ENCODE data around the gene S100P. TPM values are rescaled to one million over a fixed set of nuclear protein-coding genes. Genes with fewer than 3 reads are reported as not detected.
A peak's percentile ranks its signal among the peaks of the same experiment; 100 is the strongest.

The S100P gene
- total and polyA plus RNA-seq, 3 experiments from 2014 or later = 1.0 to 1.7 (median 1.2) TPM

DNA sequence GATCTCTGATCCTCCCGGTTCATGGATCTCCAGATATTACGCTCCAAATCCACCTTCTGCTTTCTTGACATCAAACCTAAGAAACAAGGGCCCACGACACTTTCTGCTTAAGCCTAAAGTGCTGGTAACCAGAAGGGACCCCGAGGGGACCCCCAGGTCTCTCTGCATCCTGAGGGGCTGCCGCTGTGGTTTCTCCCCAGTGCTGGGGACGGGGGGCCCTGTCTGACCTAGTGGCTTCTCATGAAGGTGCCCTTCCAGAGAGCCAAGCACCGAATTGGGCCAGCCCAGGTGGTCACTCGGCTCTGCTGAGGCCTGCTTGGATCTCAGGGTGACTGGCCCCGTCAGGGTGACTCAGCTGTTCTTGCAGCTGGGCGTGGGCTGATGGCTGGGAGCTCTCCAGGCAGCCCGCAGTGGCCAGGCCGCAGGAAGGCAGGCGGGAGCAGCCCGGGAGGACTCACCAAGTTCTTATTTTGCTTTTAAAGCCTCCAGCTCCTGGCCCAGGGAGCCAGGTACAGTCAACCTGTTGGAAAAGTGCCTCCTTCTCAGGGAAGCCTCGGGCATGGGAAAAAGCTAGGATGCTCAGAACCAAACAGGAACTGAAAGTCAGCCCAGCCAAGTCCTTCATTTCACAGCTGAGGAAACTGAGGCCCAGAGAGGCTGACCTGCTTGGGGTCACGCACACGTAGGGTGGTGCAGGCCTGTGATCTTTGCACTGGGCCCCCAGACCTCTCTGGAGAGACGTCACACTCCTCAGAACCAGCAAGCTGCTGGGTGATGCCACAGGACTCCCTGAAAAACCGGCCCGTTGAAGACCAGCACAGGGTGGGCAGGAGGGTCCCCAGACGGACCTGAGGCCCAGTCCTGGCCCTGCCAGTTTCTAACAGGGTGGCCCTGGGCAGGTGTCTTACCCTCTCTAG is 39.0 kb downstream of the S100P start:
- Histone ChIP-seq H3K27ac (ENCODE audit: low read depth, low read length) (peak overlapping the region; percentile 83), H3K9me3 (ENCODE audit: low read length) (no peaks in the 10 kb centered on the region), H3K4me3 (ENCODE audit: low read length) (no peak overlapping the region), H3K4me1 (ENCODE audit: insufficient read depth, low read length) (peaks cover 5% of the 10 kb centered on the region), H3K27me3 (ENCODE audit: insufficient read depth, low read length, poor library complexity, severe bottlenecking) (no peaks in the 10 kb centered on the region), H3K36me3 (ENCODE audit: insufficient read depth, low read length) (no peaks in the 10 kb centered on the region)
- POLR2A ChIA-PET = no interaction called here
- no peaks in the 10 kb centered on the region for H3K36me3 Mint-ChIP-seq
- no peak for DNase-seq
- H3K27ac Mint-ChIP-seq = no peak overlapping the region
- peaks cover 0 to 8% of the 10 kb centered on the region in 2 donors for H3K27me3 Mint-ChIP-seq
- no peaks in the 10 kb centered on the region for H3K9me3 Mint-ChIP-seq
- CTCF ChIA-PET = no interaction called here
- H3K4me3 Mint-ChIP-seq = no peak overlapping the region
- H3K4me1 Mint-ChIP-seq = peaks cover 0 to 6% (median 2%) of the 10 kb centered on the region in 3 donors

DNA sequence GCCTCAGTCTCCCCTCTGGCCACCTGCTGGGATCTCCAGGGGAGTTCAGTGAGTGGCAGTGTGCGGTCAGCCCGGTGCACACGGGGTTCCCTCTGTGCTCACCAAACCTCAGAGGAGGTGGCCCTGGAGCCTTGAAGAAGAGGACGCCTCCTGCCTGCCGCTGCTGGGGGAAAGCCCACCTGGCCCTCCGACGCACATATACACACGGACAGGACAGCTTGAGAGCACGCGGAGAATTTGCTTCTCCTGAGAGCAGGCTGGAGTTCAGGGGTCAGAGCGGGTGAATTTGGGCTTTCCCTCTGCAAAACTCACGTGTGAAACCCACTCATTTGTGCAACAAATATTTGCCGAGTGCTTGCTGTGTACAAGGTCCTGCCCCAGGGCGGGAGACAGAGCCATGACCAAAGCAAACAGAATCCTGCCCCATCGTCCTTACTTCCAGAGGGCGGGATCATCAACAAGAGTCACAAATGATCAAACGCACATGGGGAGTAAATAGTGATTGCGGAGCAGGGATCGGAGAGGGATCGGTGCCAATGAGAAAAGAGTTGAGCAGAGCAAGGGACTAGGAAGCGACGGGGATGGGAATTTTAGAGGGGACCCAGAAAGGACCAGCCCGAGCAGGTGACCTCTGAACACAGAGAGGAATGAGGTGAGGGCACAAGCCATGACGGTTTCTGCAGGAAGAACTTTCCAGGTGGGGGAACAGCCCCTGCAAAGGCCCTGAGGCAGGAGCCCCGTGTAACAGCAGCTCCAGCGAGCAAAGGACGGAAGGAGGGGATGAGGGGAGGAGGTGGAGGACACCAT is 39.9 kb downstream of the S100P start:
- Mint-ChIP-seq H3K4me3 (no peak overlapping the region), H3K9me3 (no peaks in the 10 kb centered on the region), H3K4me1 (no peaks in the 10 kb centered on the region), H3K27ac (peak overlapping the region in 1 of 8 donors; percentile 28), H3K27me3 (peaks cover 0 to 8% of the 10 kb centered on the region in 2 donors), H3K36me3 (no peaks in the 10 kb centered on the region)
- Histone ChIP-seq H3K27ac (ENCODE audit: low read depth, low read length) (peak overlapping the region; percentile 83), H3K36me3 (ENCODE audit: insufficient read depth, low read length) (no peaks in the 10 kb centered on the region), H3K4me3 (ENCODE audit: low read length) (no peak overlapping the region), H3K9me3 (ENCODE audit: low read length) (no peaks in the 10 kb centered on the region), H3K27me3 (ENCODE audit: insufficient read depth, low read length, poor library complexity, severe bottlenecking) (no peaks in the 10 kb centered on the region), H3K4me1 (ENCODE audit: insufficient read depth, low read length) (no peaks in the 10 kb centered on the region)
- CTCF ChIA-PET = no interaction called here
- DNase-seq = no peak
- POLR2A ChIA-PET = no interaction called here

DNA sequence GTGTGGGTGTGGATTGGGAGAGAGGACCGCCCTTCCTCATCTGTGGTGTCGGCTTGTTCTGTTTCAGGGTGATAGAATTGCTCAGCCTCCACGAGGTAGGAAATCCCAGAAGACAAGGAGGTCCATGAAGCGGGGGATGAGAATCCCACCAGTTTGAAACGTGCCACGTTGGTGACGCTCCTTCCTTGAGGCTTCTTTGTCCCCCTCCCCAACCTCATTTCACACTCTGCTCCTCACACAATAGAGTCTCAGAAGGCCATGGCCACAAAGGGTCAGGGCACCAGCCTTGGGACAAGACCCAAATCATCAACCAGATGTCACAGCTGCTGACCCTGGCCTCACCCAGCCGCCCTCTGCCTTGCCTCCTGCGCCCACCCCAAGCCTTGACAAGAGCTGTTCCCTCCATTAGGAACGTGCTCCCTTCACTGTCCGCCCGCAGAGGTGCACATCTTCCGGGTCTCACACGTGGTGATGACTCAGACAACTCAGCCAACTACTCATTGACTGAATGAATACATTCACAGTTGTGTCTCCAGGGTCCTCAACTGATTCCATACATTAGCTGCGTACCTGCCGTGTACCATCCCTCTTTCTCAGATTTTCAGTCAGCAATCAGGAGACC is 40.6 kb downstream of the S100P start:
- no peak overlapping the region for H3K4me3 Mint-ChIP-seq
- H3K4me1 ChIP-seq (ENCODE audit: insufficient read depth, low read length) = no peaks in the 10 kb centered on the region
- no peaks in the 10 kb centered on the region for H3K36me3 ChIP-seq (ENCODE audit: insufficient read depth, low read length)
- H3K4me3 ChIP-seq (ENCODE audit: low read length) = no peak overlapping the region
- DNase-seq = no peak
- peak overlapping the region; percentile 83 for H3K27ac ChIP-seq (ENCODE audit: low read depth, low read length)
- H3K36me3 Mint-ChIP-seq = no peaks in the 10 kb centered on the region
- POLR2A ChIA-PET = interaction anchor here (0.7 kb wide), 1 partner anchor 119 kb away, joined by 3 read pairs; no protein-coding TSS in a partner anchor
- H3K9me3 Mint-ChIP-seq = no peaks in the 10 kb centered on the region
- no peaks in the 10 kb centered on the region for H3K9me3 ChIP-seq (ENCODE audit: low read length)
- no peaks in the 10 kb centered on the region for H3K4me1 Mint-ChIP-seq
- CTCF ChIA-PET = no interaction called here
- no peaks in the 10 kb centered on the region for H3K27me3 ChIP-seq (ENCODE audit: insufficient read depth, low read length, poor library complexity, severe bottlenecking)
- peaks cover 0 to 8% of the 10 kb centered on the region in 2 donors for H3K27me3 Mint-ChIP-seq
- H3K27ac Mint-ChIP-seq = no peak overlapping the region

DNA sequence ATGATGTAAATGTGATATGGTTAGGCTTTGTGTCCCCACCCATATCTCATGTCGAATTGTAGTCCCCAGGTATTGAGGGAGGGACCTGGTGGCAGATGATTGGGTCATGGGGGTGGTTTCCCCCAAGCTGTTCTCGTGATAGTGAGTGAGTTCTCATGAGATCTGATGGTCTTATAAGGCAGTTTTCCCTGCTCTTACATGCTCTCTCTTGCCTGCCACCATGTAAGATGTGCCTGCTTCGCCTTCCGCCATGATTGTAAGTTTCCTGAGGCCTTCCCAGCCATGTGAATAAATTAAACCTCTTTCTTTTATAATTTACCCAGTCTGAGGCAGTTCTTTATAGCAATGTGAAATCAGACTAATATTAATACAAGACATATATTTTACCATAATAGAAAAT is 46.2 kb downstream of the S100P start:
- ChIA-PET CTCF (no interaction called here), POLR2A (no interaction called here)
- Mint-ChIP-seq H3K4me1 (peaks cover 0 to 8% (median 4%) of the 10 kb centered on the region in 3 donors), H3K36me3 (no peaks in the 10 kb centered on the region), H3K27ac (no peak overlapping the region), H3K4me3 (no peak overlapping the region), H3K9me3 (peaks cover 0 to 2% (median 0%) of the 10 kb centered on the region in 5 donors), H3K27me3 (peaks cover 0 to 4% of the 10 kb centered on the region in 2 donors)
- Histone ChIP-seq H3K36me3 (ENCODE audit: insufficient read depth, low read length) (no peaks in the 10 kb centered on the region), H3K4me1 (ENCODE audit: insufficient read depth, low read length) (no peaks in the 10 kb centered on the region), H3K4me3 (ENCODE audit: low read length) (no peak overlapping the region), H3K9me3 (ENCODE audit: low read length) (no peaks in the 10 kb centered on the region), H3K27me3 (ENCODE audit: insufficient read depth, low read length, poor library complexity, severe bottlenecking) (no peaks in the 10 kb centered on the region), H3K27ac (ENCODE audit: low read depth, low read length) (no peak overlapping the region)
- DNase-seq = no peak

DNA sequence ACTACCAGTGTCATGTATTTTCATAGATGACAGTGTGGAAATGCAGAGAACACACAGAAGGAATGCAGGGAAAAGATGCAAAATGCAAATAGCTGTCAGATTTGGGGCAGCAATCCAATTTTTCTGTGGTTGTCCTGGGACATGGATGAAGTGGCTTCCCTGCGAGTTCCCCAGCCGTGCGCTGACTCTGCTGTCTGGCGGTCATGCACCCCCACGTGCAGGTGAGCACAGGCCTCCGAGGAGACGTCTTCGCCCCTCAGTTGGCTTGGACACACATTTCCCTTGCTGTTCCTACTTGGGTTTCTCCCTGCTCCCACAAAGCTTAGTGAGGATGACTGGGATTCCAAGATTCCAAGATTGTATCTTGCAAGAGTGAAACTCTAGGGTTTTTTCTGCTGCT is 46.7 kb downstream of the S100P start:
- Mint-ChIP-seq H3K9me3 (peaks cover 0 to 2% (median 0%) of the 10 kb centered on the region in 5 donors), H3K4me3 (no peak overlapping the region), H3K36me3 (no peaks in the 10 kb centered on the region), H3K4me1 (peaks cover 0 to 8% (median 4%) of the 10 kb centered on the region in 3 donors), H3K27me3 (peaks cover 0 to 6% of the 10 kb centered on the region in 2 donors), H3K27ac (no peak overlapping the region)
- H3K4me3 ChIP-seq (ENCODE audit: low read length) = no peak overlapping the region
- H3K9me3 ChIP-seq (ENCODE audit: low read length) = no peaks in the 10 kb centered on the region
- H3K36me3 ChIP-seq (ENCODE audit: insufficient read depth, low read length) = no peaks in the 10 kb centered on the region
- DNase-seq = no peak
- ChIA-PET POLR2A (no interaction called here), CTCF (no interaction called here)
- H3K27ac ChIP-seq (ENCODE audit: low read depth, low read length) = no peak overlapping the region
- H3K27me3 ChIP-seq (ENCODE audit: insufficient read depth, low read length, poor library complexity, severe bottlenecking) = no peaks in the 10 kb centered on the region
- no peaks in the 10 kb centered on the region for H3K4me1 ChIP-seq (ENCODE audit: insufficient read depth, low read length)

DNA sequence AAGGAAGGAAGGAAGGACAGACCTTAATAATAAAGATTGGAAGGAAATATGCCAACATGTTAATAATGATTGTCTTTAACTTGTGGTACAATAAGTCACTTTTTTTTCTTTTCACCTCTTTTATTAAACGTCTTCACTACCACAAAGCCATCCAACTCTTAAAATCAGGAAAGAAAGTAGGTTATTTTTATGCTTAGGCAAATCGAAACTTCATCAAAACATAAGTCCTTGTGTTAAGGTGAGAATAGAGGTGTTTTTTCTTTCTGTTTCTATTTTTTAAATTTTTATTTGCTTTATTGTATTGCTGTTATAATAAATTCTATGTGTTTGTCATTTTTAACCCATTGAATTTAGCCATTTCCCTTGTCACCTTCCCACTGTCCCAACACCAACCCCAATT is 48.8 kb downstream of the S100P start:
- Mint-ChIP-seq H3K27ac (no peak overlapping the region), H3K4me1 (peaks cover 0 to 8% (median 4%) of the 10 kb centered on the region in 3 donors), H3K36me3 (no peaks in the 10 kb centered on the region), H3K4me3 (no peak overlapping the region), H3K27me3 (peaks cover 0 to 3% of the 10 kb centered on the region in 2 donors), H3K9me3 (peaks cover 0 to 2% (median 0%) of the 10 kb centered on the region in 5 donors)
- Histone ChIP-seq H3K27ac (ENCODE audit: low read depth, low read length) (no peak overlapping the region), H3K36me3 (ENCODE audit: insufficient read depth, low read length) (no peaks in the 10 kb centered on the region), H3K9me3 (ENCODE audit: low read length) (no peaks in the 10 kb centered on the region), H3K27me3 (ENCODE audit: insufficient read depth, low read length, poor library complexity, severe bottlenecking) (no peaks in the 10 kb centered on the region), H3K4me3 (ENCODE audit: low read length) (no peak overlapping the region), H3K4me1 (ENCODE audit: insufficient read depth, low read length) (no peaks in the 10 kb centered on the region)
- DNase-seq = no peak
- CTCF ChIA-PET = interaction anchor here (0.9 kb wide), 1 partner anchor 131 kb away, joined by 4 read pairs; no protein-coding TSS in a partner anchor
- POLR2A ChIA-PET = no interaction called here

DNA sequence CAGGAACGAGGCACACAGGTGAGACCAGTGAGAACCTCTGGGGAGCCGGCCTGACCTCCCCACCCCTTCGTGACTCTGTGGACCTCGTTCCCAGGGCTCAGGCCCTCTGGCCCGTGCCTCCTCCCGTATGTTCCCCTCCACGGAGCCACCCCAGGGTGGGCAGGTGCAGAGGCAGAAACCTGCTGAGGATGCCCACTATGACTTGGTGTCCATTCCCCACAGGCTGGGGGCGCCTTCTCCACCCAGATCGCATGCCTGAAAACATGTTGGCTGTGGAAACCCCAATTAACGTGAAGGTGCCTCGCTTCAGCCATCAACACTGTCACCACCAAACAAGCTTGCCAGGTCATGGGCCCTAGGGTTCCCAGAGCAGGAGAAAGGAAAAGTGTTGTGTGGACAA is 49.3 kb downstream of the S100P start:
- no peak overlapping the region for H3K4me3 Mint-ChIP-seq
- no peaks in the 10 kb centered on the region for H3K4me1 ChIP-seq (ENCODE audit: insufficient read depth, low read length)
- no peaks in the 10 kb centered on the region for H3K27me3 ChIP-seq (ENCODE audit: insufficient read depth, low read length, poor library complexity, severe bottlenecking)
- POLR2A ChIA-PET = no interaction called here
- no peak overlapping the region for H3K27ac Mint-ChIP-seq
- no peaks in the 10 kb centered on the region for H3K36me3 ChIP-seq (ENCODE audit: insufficient read depth, low read length)
- no peaks in the 10 kb centered on the region for H3K36me3 Mint-ChIP-seq
- H3K27me3 Mint-ChIP-seq = peaks cover 0 to 3% of the 10 kb centered on the region in 2 donors
- peaks cover 0 to 8% (median 4%) of the 10 kb centered on the region in 3 donors for H3K4me1 Mint-ChIP-seq
- peaks cover 0 to 2% (median 0%) of the 10 kb centered on the region in 5 donors for H3K9me3 Mint-ChIP-seq
- H3K9me3 ChIP-seq (ENCODE audit: low read length) = no peaks in the 10 kb centered on the region
- no peak for DNase-seq
- H3K4me3 ChIP-seq (ENCODE audit: low read length) = no peak overlapping the region
- CTCF ChIA-PET = interaction anchor here (0.7 to 1.1 kb wide), 3 partner anchors 12 to 131 kb away, joined by 3 to 4 read pairs (median 3); no protein-coding TSS in a partner anchor
- H3K27ac ChIP-seq (ENCODE audit: low read depth, low read length) = no peak overlapping the region
